A204.1 (cell line): ENCODE measurements around the gene LRG1.

Experiments used
- FAIRE-seq: peaks from 2 replicates; lab custom pipeline; 2012; peaks lifted over from hg19 to GRCh38; lab: Jason Lieb, UNC

LRG1 gene, protein sequence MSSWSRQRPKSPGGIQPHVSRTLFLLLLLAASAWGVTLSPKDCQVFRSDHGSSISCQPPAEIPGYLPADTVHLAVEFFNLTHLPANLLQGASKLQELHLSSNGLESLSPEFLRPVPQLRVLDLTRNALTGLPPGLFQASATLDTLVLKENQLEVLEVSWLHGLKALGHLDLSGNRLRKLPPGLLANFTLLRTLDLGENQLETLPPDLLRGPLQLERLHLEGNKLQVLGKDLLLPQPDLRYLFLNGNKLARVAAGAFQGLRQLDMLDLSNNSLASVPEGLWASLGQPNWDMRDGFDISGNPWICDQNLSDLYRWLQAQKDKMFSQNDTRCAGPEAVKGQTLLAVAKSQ

DNA sequence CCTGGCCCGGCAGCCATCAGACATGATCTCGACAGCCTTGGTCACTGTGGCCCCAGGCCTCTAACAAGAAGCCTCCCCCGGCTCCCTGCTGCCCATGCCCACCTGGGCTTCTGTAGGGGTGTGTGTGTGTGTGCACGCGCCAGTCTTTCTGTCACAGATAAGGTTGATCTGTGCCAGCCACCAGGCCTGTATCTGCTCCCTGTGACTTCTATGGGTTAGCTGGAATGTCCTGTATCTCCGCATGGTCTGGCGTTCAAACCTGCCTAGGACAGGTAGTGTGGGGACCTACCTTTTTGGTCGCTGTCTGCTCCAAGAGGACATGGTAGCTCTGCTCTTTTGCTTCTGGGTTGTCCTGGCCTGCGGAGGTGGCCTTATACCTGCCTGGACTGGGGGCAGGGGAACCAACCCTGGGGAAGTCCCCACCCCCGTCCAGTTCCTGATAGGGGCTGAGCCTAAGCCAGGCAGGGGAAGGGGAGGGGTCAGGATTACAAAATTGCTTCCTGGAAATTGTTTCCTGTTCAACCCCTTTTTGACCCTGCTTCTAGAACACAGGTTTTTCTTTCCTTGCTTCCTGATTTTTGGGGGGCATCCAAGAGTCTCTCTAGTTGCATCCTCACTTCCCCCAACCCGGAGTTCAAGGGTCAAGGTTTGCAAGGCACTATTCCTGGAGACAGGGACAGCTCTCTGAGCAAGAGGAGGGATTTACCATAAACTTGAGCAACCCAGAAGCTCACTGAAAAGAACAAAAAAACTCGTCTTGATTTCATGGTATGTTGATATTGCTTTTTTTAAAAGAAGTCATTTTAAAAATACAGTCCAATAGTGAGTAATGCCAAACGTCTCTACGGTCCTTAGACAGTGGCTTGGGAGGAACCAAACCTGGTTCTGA, at the start of gene LRG1:
Gene LRG1 (minus strand): TSS at position 344 of the 889 bp plus-strand sequence. CDS start 23 bp downstream, at position 321.
- FAIRE-seq, result no peak

DNA sequence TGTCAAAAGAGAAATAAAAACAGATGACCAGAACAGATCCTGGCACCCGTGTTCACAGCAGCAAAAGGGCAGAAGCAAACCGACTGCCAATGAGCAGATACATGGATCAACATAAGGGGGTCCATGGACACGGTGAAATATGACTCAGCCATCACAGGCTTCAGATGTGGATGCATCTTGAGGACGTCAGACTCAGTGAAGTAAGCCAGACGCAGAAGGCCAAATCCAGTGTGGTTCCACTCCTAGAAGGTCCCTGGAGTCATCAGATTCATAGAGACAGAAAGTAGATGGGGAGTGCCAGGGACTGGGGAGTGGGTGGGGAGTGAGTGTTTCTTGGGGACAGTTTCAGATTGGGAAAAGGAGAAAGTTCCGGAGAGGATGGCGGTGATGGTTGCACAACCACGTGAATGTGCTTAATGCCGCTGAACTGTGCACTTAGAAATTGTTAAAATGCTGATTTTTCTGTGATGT, 48.5 kb upstream of the LRG1 start:
- FAIRE-seq, result no peak

DNA sequence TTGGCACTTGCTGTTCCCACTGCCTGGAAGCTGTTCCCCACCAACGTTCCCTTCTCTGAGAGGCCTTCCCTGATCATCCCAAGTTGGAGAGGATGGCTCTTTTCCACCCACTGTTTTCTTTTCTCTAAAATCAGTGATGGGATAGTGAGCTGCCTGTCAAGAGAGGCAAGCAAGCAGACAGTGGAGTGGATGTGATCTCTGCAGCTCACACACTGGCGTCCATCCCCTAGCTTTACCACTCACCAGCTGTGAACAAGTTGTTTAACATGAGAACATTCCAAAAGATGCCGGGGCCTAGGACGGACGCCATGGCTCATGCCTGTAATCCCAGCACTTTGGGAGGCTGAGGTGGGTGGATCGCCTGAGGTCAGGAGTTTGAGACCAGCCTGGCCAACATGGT, 47.7 kb upstream of the LRG1 start:
- FAIRE-seq, result no peak

DNA sequence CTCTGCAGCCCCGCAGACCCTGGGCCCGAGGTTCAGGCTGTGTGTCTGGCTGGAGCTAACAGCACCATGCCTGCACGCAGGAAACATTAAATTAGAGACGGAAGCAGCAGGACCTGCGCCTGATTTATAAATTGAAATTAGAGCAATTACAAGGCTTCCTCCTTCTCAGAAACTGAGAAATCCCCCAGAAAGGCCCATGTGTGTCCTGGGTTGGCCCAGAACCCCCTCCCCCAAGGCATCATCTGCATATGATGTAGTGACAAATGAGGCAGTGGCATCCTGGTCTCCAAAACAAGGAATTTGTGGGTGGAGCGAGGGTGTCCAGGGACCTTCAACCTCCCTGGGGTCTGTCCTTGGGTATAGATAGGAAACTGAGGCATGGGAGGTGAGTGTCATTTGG, 46.9 kb upstream of the LRG1 start:
- FAIRE-seq, result no peak

DNA sequence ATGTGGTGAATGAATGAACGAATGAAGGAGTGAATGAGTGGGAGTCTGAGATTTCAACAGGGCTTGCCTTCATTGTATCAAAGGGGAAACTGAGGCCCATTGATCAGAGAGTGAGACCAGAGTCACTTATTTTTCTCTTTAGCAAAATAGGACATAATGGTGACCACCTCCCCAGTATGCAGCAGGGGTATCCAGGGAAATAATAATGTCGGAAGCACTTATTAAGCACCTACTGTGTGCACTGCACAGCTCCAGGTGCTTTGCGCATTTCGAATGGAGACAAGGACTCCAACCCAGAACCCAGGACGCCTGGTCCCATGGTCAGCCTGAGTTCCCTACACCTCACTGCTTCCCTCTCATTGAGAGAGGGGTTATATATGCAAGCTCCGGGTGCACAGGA, 46.4 kb upstream of the LRG1 start:
- FAIRE-seq, result no peak

DNA sequence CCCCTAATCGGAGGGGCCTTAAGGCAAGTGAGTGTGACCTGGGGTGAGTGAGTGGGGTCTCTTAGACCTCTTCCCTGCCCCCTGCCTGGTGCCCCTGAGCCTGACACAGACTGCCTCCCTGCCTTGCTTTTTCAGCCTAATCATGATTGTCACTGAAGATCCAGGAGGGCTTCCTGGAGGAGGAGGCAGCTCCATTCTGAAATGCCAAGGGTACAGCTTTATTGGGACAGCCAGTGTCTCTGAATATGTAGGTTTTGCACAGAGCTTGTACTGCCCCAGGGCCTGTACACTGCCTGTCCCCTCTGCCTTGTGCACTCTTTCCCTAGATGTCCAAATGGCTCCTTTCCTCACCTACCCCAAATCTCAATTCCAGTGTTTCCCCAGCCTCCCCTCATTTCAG, 45.7 kb upstream of the LRG1 start:
- FAIRE-seq, result no peak

DNA sequence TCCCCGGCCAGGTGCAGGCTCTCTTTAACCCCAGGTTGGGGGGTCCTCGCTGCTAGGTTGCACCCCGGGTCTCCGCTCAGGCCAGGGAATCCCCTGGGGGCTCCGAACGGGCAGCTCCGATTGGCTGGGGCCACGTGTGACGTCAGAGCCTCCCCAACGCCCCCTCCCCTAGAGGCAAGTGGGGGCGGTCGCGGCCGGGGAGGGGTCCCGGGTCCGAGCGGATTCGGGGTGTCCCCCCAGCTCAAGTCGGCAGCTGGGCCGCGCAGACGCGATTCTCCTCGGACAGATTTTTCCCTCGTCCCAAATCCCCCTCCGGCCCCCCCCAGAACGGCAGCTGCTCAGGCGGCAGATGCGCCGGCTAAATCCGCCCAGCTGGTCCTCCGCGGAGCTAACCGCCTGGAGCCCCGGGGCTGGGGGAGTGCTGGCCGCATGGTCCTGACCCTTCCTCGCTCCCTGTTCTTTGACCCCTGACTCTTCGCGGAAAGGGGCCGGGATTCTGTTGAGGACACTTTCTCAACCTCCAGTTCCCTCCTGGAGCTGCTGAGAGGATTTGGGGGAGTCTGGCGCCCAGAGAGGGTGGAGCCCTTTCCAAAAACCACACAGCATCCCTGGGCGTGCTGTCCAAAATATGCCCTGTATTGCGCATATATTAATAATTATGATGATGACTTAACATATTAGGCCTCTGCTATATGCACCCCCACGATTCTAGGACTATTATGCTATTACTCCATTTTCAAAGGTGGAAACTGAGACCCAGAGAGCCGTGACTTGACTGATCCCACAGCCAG, 45.0 kb upstream of the LRG1 start:
- FAIRE-seq, result no peak

DNA sequence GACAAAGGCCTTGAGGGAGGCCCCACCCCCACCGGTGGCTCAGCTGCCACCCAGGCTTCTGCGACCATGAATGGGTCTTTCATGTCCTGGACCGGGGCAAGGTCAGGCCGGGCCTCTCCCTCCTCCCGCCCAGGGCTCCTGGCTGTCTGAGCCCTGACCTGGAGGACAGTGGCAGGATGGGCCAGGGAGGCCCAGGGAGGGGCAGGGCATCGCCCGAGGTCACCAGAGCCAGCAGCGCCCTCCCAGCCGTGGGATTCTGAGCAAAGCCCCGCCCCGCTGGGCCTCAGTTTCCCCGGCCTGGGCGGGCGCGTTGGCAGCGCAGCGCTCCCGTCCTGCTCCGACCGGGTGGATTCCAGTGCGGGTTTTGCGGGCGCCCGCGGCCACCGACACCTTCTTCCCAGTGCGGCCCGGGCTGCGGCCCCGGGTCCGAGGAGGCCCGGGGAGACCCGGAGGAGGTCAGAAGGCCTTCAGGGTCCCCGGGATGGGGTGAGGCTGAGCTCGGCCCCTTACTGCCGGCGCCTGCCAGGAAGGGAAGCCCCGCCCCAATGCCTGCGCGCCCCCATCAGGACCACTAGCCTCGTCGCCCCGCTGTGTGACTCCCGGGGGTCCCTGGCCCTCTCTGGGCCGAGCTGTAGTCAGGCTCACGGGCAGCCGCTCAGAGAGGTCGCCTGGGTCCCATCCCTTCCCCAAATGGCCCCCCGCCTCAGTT, 44.3 kb upstream of the LRG1 start:
- FAIRE-seq, result no peak

DNA sequence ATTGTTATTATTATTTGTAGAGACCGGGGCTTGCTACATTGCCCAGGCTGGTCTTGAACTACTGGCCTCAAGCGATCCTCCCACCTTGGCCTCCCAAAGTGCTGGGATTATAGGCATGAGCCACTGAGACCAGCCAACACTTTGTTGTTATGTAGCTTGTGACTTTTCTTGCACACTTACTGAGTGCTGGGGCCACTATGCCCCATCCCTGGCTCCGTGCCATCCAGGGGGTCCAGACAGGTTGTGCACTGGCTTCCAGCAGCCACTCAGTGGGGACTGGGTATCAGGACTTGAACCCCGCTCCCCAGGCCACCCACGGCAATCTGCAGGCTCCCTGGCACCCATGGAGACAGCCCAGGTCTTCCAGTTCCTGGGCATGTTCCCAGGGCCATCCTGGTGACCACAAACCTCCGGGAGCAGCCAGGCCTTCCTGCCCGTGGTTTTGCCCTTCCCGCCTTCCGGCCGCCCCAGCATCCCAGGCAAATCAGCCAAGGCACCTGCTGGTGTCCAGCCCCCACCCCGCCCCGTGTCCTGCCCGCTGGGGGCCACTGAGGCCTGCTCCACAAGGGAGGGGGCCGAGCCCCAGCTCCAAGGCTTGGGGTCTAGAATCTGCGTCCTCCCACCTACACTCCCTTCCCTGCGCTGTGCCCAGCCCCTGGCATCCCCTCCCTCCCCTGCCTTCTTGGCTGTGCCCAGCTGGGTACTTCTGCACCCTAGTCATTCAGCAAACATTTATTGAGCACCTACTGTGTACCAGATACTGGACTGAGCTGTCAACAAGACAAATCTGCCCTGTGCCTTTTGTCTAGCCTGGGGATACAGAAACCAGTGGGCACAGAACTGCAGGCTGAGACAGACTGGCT, 43.4 kb upstream of the LRG1 start:
- FAIRE-seq, result no peak

DNA sequence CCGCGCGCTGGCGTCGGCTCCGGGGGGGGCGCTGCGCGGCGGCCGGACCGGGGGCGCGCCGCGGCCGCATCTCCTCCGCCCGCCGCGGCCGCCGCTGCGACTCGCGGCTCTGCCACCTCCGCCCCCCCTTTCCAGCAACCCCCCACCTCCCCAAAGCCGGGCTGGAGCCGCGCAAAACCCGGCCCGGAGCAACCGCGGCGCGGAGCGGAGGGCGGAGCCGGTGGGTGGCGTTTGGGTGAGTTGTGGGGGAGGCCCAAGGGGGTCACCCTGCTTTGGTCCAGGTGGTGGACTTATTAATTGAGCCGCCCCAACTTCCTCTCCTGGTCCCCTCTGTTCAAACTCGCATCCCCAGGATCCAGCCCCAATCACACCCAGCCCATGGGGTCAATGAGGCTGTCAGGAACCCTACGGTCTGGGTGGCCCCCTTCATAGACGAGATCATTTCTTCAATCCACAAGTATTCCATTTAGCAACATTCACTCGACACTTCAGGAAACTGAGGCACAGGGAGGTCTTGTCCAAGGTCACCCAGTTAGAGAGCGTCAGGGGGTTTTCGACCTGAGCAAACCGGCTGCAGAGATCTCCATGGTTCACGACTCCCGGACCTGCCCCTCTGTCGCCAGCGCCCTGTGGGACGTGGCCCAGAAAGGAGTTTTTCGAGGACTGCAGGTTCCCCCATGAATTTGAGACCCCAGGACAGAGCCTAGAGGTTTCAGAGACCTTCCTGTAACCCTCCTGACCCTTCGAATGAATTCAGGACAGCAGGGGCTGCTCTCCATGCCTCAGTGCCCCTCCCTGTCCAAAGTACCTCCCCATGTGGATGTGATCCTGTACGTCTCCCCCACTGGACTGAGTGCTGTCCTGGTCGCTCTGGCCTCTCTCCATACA, 42.1 kb upstream of the LRG1 start:
- FAIRE-seq, result no peak

DNA sequence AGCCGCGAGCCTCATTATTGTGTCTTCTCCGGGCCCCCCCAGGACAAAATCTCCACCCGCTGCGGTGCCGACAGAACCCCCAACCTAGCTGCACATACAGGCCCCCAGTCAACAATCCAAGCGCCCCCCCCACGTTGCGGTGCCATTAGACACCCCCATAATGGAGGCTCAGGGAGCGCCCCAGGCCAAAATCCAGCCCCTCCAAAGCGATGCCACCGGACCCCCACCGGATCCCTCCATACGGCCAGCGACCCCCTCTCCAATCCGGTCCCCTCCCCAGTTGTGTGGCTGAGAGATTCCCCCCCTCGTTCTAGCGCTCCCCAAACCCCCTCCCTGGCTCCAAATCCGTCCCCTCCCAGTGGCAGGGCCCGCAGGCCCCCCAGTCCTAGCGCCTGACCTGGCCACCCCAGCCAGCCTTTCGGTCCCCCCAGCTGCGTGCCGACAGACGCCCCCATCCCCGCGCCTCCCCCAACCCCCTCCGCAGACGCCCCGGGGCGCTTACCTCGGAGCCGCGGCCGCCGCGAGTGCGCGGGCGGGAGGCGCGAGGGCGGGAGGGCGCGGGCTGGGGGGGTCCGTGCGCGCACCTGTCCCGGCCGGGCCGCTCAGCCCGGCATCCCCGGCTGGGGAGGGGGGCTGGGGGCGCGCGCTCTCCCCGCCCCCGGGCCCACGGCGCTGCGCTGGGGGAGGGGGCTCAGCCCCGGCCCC, 41.3 kb upstream of the LRG1 start:
- FAIRE-seq, result no peak

DNA sequence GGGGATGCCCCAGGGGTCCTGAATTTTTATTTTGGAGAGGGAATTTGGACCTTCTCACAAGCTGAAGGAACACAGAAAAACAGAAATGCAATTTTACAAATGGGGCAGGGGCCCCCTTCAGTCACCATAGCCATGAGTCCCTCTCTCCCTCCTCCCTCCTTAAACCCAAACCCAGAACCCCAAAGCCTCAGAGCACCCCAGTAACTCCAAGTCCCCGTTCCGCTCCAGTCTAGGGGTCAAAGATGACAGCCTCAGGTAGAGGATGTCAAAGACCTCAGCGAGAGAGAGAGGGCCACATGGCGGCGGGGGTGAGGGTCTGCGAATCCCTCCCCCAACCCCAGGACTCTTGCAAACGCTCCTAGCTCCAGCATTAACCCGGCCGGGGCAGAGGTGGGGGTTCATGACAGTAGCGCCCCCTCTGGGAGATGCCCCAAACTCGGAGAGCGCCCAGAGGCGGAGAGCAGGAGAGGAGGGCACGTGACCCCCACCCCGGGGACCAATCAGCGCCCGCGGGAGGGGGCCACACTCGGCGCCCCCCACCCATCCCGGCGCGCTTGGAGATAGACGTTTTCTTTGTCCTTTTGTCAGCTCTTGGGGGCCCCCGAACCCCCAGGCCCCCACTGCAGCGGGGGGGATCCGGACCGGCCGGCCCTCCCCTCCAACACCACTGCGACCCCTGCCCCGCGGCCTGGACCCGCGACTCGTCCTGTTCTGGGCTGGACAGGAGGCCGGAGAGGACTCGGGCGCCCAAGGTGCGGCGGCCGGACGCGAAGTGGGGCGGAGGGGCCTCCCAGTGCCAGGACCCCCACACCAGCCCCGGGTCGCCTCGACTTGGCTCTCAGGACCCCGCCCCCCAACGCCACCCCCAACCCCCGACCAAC, 40.4 kb upstream of the LRG1 start:
- FAIRE-seq, result no peak

DNA sequence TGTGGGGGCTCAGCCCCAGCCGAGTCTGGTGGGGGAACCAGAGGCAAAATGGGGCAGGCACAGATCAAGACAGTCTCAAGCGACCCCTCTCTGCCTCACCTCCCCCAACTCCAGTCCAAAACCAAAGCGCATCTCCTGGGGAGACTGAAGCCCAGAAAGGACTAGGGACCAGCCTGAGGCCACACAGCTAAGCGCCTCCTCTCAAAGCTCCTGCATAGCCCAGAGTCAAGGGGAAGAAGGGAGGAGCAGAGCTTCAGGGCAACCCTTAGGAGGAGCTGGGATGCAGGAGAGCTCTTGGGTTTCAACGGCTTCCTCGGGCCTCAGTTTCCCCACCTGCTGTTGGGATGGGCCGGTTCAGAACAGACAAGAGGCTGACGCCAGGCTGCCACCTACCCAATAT, 39.6 kb upstream of the LRG1 start:
- no peak for FAIRE-seq

DNA sequence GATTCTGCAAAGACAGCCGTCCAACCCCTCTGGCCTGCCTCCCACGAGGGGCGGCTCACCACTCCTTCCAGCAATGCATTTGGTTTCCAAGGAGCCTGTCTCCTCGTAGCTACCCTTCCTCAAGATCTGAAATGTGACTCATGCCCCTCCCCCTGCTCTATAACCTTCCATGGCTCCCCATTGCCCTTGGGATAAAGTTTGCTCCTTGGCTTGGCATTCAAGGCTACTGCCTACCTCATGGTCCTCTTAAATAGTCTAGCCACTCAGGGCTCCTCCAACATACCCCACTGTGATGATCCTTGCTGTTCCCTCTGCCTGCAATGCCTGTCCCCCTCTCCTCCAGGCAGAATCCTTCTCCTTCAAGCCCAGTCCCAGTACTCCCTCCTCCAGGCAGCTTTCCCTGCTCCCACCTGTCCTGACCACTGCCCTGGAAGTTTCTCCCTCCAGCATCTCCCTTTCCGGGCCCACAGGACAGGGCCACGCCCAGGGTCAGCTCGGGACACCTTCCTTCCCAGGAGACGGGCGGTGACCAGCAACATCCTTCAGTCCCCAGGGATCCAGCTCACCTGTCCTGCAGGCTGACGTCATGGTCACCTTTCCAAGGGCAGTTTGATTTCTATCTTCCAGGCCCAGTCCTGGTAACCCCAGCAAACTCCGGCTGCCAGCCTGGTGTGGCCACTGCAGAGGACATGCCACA, 38.9 kb upstream of the LRG1 start:
- FAIRE-seq, result no peak

DNA sequence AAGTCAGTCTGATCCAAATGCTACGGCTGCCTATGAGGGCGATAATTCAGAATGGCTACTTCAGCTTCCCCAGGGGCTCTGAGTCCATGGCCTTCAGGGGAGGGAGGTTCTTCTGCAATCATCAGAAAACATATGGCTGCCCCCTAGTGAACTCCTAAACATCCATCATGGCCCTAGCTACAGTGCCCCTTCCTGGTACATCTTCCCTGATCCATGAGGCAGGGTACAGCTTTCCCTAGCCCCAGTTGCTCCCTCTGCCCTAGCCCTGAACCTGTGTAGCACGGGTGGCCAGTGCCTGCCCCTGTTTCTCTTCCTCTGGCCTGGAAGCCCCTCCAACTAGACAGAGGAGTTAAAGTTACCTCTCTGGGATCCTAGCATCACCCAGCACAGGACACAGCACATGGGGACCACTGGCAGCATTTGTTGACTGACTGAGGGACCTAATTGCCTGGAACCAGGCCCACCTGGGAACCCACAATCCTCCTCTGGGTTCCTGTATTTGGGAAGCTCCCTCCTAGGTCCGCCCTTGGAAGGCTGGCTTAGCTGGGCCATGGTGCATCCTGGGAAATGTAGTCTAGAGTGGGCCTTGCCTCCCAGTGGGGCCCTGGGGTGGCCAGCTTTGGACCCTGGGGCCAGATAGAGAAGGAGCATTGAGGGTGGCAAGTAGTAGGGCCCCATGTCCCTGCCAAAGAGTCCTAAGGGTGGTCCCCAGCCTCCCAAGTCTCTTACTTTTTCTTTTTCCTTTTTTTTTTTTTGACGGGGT, 37.4 kb upstream of the LRG1 start:
- FAIRE-seq, result no peak

DNA sequence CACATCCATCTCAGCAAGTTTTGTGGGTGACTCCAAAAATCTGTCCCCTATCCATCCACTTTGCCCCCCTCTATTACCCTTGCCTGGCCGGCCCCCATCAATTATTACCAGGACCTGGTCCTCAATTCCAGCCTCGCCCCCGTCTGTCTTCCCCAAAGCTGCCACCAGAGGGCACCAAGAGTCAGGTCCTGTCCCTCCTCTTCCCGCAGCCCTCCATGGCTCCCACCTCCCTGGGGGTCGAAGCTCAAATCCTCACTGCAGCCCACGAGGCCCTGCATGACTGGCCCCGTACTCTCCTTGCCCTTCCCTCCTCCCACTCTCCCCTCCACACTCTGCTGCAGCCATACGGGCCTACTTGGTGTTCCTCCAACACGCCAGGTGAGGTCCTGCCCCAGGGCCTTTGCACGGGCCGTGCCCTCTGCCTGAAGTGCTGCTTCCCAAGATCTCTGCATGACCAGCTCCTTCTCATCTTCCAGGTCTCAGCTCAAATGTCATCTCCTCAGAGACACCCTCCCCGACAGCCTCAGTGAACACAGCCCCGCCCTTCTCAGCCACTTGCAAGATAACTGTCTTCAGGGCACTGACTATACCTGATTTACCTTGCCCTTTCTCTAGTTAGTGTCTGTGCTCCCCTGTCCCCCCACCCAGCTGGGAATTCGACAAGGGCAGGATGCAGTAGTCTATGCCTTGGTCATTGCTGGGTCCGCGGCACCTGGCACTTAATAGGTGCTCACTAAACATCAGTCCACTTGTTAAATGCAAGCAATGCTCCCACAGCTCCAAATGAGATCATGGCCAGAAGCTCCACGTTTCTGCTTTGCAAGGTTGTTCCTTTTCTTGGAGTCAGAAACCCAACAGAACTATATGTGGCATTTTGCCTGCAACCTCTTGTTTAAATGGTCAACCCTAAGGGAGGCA, 36.4 kb upstream of the LRG1 start:
- no peak for FAIRE-seq
